Stimulated activated CD4-positive, alpha-beta T cell treated with anti-CD3 and anti-CD28 coated beads, TNF-alpha, amount 100 ng/mL, for 48 hours (primary cell): Measurements from ENCODE around the gene ADD3.

ENCODE experiments used
- DNase-seq, 3 donors: peaks; one replicate each; pipeline ENCODE4 v3.0.0-alpha.2; 2020; ENCODE audit warnings: low read depth in 3 of 3

ADD3 gene

DNA sequence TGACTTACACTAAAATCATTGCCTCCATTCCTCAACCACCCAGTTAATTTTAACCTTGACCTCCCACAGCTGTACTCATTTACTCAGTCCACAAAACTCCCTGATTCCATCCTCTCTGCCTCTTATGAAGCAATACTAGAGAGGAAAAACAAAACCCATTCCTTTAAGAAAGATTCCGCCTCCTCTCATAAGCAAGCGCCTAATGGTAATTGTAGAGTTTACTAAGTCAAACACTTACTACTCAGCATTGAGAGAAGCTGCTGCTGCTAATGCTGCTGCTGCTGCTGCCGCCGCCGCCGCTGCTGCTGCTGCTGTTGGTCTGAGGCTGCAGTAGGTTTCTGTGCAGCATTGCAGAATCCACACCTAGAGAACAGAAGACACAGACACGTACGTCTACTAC, 2.1 kb upstream of the ADD3 start:
- DNase-seq, result no peak

DNA sequence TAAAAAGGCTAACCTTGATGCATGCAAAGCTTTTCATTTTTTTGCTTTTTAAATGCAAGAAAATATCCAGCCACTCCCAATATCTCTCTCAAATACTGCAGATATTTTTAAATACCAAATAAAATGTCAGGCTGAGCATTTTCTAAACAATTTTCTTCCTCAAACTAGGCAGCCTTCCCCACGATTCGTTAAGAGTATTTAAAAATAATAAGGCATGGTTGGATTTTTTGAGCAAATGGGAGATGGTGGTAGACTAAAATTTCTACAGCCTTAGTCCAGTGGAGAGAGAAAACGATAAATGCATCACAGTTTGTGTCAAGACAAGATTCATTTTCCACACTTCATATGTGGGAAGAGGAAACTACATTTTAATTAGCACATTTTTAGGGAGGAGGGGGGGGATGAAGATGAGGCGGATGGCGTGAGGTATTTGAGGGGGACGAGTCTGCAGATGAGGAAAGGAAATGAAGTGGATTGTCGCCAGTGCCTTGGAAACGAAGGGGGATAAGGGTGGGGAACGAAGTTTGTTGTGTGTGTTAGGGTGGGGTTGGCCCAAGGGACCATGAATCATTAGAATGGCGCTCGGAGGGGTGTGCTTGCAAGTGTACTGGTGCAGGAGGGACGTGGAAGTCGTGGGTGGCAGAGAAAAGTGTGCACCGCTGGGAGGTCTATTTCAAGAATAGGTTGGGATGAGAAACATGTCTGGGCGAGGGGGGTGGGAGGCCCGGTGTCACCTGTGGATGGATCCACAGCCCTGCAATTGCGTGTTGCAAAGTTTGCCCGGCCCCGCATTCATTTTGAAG, 1.2 kb upstream of the ADD3 start:
- no peak for DNase-seq

- peak; percentile 12 to 60 (median 13) for DNase-seq
Measured at GRCh38 chr10:110007161-110007700, 553 bp upstream of the ADD3 start.

DNA sequence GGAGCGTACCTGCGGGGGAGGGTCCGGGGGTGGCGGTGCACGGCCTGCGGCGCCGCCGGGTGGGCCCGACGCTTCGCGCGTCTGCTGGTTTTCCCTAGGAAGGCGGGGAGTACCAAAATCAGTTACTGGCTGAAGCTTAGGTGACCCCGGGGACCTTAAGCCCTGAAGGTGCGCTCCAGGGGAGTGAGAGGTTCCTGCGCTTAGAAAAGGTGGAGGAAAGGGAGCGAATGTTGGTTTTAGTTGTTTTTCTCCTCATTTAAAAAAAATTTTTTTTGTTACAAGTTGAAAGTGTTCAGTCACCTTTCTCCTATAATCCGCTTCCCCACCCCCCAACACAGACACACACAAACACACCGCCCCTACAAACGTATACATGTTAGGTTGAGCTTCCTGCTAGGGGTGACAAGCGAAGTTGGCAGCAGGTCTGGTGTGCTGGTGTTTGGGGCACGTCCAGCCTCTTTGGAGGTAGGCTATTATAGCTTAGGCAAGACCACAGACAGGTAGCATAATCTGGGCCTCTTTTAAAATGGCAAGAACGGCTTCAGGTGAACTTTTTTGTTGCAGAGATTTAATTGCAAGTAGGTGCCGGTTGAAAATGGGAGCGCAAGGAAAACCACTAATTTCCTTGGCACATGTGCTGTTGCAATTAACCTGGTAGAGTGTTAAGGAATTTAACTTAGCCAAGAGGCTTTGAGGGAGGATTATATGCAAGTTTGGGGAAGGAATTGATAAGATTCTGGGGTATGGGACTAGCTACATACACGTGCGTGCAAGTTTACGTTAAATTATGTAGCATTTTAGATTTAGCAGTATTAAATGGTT, 945 bp downstream of the ADD3 start:
- peak in 2 of 3 donors; percentile 9 to 32 for DNase-seq

- peak; percentile 10 to 20 (median 20) for DNase-seq
Measured at GRCh38 chr10:110009736-110010475, 2.1 kb downstream of the ADD3 start.

DNA sequence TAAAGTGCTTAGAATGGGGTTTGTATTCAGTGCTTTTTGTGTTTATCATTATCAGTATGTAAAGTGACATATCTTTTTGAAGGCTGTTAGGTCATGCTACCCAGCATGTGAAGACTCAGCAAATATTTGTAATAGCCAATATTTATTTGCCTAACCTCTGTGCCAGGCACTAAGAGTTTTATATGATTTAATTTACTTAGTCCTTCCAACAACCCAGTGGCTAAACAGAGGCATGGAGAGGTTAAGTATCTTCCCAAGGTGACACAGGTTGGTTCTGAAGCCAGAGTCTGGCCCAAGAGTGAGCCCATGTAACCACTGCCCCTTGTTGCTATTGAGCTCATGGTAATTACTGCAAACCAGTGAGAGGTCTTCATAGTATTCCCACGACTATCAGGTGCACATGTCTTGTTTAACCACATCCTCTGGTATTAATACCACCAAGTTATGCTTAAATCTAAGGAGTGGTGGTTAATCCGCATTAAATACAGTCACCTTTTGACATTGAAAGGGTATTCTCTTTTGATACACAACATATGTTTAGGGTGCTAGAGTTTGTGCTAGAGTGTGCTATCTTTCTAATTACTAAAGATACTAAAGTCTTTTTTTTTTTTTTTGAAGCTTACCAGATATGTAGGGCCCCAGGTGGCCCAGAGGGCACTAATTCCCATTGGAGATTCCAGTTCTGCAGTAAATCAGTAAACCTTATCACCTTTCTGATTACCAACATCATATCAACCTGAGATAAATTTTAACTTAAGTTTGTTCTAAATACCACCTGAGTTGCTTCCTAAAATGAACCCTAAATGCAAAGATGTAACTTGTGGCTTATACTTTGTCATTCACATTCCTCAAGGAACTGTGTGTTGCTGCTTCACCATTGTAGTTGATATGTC, 2.9 kb downstream of the ADD3 start:
- no peak for DNase-seq

GRCh38 chr10:110011681-110012080, 3.9 kb downstream of the ADD3 start:
- no peak for DNase-seq

GRCh38 chr10:110013630-110014293, 6.0 kb downstream of the ADD3 start:
- no peak for DNase-seq

- no peak for DNase-seq
Measured at GRCh38 chr10:110016039-110016438, 8.3 kb downstream of the ADD3 start.

DNA sequence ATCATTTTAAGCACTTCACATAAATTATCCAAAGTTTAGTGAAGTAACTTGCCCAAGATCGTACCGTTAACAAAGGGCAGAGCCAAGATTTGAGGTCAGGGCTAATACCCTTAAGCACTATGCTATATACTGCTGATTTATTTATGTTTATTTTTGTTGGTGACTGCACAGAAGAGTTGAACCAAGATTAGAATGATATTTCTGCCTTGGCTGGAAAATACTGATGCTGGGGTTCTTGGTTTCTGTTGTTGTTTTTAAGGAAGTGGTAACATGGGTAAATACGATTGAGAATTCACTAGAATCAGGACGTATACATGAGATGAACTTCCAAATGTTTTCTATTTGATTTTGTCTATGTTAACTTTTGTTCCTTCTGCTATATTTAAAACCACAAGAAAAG, 9.3 kb downstream of the ADD3 start:
- DNase-seq, result no peak

DNA sequence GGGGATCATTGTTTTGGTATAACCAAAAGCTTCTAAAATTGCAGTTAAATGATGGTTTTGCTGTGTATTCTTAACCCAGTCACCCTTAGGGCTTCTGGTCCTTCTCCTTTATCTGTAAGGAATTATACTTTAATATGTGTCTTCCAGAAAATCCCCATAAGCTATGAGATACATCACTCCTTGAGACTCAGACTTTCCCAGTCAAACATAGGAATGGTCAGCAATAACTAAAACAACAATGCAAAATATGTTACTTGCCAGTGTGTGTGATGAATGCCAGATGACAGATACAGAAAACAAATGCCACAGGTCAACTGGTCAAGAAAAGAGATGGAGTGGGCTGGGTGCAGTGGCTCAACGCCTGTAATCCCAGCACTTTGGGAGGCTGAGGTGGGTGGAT, 10.1 kb downstream of the ADD3 start:
- no peak for DNase-seq

DNA sequence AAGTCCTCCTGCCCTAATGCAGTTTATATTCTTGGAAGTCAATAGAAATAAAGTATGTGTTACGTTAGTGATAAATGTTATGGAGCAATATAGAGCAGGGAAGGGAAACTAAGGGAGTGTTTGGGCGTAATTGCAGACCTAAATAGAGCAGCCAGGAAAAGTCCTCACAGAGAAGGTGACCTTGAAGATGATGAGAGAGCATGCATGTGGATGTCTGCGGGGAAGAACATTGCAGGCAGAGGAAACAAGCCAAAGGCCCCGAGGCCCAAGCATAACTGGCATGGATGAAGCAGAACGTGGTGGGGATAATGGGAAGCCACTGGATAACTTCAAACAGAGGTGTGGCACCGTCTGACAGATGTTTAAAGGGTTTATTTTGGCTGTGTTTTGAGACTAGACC, 12.5 kb downstream of the ADD3 start:
- DNase-seq, result no peak

DNA sequence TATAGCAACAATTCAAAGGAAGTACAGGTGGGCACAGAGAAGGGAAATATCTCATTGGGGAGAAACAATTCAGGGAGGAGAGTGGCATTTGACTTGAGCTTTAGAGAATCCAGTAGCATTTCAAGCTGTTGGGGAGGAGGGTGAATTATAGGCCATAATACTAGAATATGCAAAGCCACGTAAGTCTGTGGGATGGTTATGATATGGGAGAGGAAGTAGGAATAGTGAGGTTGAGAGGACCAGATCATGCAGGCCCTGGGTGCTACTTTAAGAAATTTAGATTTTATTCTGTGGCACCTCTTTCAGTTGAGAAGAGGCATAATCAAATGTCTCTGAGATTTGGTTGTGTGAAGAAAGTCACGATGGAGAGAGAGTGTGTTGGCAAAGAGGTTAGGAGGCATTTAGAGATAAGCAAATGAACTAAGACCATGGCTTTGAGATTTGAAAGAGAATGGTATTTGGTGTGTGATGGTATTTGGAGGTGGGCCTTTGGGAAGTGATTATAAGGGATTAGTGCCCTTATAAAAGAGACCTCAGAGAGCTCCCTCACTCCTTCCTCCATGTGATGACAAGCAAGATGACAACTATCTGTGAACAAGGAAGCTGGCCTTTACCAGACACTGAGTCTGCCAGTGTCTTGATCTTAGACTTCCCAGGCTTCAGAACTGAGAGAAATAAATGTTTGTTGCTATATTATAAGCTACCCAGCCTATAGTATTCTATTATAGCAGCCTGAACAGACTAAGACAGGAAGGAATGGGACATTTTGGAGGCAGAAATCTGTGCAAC, 15.1 kb downstream of the ADD3 start:
- no peak for DNase-seq

- DNase-seq, result no peak
Measured at GRCh38 chr10:110023785-110024465, 16.1 kb downstream of the ADD3 start.

DNA sequence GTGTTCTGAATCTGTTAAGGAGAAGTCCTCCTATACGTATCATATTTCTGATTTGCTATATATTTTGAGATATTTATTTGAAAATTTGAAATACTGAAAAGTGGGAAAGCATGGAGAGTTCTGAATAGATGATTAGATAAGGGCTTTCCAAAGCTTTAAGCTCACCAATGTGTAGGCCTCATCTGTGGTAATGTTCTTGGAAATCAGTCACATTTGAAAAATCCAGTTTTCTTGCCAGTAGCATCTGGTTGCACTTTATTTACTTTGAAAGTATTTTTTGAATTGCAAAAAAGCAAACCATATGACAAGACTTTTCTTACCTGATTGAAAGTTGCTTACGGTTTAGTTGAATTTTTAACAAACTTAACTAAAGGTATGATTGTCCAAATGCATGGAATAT, 21.7 kb downstream of the ADD3 start:
- no peak for DNase-seq

GRCh38 chr10:110032801-110033700, 25.3 kb downstream of the ADD3 start:
- no peak for DNase-seq

GRCh38 chr10:110033701-110034235, 26.0 kb downstream of the ADD3 start:
- DNase-seq, result no peak

DNA sequence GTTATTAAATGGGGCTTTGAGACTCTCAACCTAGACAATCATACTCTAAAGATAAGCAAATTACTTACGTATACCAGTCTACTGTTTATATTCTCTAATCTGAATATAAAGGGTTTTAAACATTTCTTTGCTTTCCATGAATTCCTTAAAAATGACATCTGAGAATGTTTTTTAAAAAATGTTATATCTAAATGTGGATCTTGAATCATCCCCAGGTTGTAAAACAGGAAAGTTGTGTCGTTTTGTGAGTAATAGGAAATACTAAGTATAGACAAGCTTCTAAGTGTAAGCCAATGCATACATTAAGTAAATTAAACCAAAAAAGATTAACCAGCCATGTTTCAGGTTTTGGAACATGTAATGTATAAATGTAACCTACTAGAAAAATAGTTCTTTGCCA, 26.8 kb downstream of the ADD3 start:
- DNase-seq, result no peak
